HG03280 (cell line): ENCODE data around the gene SAE1.
"Not testable (repeated sequence)": the region's sequence is repeated elsewhere in the genome, so short reads cannot be mapped to it uniquely, and the experiment has no call there.

ENCODE experiments used
- ATAC-seq: cut with Tn5 transposase; IDR thresholded peaks from one replicate; pipeline ENCODE4 v1.9.1; 2021; ENCODE audit warnings: mild to moderate bottlenecking, moderate library complexity; ENCODE audit not compliant: unreplicated experiment

SAE1 gene

DNA sequence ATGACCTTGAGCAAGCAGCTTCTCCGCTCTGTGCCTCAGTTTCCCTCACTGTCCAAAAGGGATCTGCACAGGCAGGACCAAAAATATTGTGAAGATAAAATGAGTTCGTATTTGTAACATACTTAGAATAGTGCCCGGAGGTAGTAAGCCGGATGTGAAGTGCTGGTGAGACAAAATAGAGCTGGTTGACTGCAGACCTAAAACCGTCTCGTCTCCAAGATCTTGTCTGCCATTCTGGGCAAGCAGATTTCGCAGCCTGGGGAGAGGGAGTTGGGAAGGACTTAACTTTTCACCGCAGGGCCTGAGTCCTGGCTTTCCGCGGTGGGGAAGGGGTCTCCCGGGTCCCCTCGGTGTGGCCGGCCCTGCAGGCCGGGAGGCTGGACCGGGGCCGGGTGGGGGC, 108.5 kb downstream of the SAE1 start:
- no peak for ATAC-seq

DNA sequence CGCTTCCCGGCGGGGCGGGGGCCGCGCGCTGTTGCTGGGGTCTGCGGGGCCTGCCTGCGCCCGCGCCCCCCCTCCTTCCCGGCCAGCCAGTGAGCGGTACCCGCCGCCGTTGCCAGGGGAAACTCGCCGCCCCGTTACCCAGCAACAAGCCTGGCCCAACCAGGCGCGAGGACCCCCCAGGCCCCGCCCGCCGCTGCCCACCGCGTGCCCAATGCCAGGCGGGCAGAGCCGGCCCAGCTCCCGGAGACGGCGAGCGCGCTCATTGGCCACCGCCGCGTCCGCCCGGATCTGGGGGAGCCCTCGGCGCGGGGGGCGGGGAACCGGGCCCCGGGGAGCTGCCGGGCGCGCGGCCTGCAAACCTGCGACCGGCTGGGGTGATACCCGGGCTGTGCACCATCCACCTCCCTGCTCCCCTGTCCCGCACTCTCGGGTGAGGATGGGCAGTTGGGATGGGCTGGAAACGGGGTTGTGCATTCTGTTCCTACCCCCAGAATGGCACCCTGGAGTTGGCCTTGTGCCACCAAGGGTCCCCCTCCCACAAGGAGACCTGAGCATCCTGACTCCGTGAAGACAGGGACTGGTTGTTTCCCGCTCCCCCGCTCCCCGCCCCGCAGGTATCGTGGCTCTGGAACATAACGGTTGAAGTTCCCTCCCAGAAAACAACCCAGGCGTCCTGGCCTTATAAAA, 109.1 kb downstream of the SAE1 start:
- no peak for ATAC-seq

DNA sequence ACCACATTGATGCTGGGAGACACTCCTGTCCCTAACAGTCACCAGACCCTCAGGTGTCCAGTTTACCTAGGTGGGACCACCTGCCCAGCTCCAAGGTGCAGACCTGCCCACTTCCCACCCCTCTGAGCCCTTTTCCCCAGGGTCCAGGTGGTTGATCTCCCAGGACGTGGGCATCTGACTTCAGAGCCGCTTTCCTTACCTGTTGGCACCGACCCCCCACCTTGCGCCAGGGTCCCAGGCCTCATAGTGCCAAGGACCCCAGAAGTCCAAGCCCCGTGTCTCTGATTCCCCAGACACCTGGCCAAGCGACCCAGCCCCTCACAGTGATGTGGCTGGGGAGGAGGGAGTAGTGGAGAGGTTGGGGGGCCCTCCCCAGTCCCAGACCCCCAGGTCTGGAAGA, 109.9 kb downstream of the SAE1 start:
- no peak for ATAC-seq

GRCh38 chr19:47240996-47241918, 110.6 kb downstream of the SAE1 start:
- no peak for ATAC-seq

- ATAC-seq = no peak
These were observed 111.4 kb downstream of the SAE1 start for GRCh38 chr19:47241919-47242577.

DNA sequence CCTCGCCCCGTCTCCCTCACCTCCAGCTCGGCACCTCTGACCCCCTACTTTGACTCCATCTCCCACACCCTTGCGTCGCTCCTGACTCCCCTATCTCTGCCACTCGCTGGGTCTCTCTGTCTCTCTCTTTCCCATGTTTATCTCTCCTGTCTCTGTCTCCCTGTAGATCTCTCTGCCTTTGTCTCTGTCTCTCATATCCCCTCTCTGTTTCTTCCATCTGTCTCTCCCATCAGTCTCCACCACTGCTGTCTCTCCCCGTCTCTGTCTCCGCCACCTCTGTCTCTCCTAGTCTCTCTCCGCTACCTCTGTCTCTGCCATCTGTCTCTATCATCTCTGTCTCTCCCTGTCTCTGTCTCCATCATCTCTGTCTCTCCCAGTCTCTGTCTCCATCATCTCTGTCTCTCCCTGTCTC, 112.7 kb downstream of the SAE1 start:
- ATAC-seq = no peak

GRCh38 chr19:47243776-47244547, 113.3 kb downstream of the SAE1 start:
- peak; percentile 72 for ATAC-seq

DNA sequence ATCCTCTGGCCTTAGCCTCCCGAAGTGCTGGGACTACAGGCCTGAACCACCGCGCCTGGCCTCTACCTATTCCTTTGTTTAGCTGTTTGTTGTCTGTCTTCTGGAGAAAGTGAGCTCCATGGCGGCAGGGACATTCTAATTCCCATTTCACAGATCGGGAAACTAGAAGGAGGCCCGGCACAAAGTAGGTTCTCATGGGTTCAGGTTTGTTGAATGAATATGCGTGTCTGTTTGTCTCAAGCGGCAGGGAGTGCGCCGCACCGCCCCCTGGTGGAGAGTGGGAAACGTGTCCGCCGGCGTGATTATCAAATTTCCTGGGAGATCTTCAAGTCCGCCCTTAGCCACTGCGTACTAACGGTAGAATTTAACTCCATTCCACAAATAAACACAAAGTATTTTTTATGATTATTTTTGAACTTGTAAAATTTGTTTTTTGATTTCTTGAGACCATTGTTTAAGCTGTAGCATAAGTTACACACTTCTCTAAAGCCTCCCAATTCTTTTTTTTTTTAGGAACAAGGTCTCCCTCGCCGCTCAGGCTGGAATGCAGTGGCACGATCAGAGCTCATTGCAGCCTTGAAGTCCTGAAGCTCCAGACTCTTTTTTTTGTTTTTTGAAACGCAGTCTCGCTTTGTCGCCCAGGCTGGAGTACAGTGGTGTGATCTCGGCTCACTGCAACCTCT, 116.8 kb downstream of the SAE1 start:
- ATAC-seq = no peak

DNA sequence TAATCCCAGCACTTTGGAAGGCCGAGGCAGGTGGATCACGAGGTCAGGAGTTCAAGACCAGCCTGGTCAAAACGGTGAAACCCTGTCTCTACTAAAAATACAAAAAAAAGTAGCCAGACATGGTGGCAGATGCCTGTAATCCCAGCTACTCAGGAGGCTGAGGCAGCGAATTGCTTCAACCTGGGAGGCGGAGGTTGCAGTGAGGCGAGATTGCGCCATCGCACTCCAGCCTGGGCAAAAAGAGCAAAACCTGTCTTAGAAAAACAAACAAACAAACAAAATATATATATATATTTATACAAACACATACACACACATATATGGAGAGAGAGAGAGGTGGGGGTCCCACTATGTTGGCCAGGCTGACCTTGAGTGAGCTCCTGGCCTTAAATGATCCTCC, 122.4 kb downstream of the SAE1 start:
- ATAC-seq = not testable (repeated sequence)

- ATAC-seq = no peak
These were observed 122.8 kb downstream of the SAE1 start for GRCh38 chr19:47253467-47253881.

DNA sequence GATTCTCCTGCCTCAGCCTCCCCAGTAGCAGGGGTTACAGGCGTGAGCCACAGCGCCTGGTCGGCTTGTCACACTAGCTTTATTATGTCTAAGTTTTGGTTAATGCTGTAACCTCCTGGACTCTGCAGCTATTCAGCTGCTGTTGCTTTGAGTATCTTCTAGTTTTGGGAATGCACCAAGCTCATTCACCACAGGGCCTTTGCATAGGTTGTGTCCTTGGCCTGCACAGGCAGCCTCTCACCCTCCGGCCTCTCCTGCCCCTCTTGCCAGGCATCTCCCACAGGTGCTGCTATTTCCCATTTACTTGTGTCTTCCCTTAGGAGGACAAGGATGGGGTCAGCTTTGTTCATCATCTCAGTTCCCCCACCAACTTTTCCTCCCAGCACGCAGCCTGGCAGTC, 123.3 kb downstream of the SAE1 start:
- no peak for ATAC-seq

- peak; percentile 51 for ATAC-seq
These were observed 125.5 kb downstream of the SAE1 start, which contains the start of gene CCDC9 for GRCh38 chr19:47255879-47256692. CCDC9 (plus strand) TSS chr19:47256525; CDS start chr19:47258401, 1,876 bp downstream.

DNA sequence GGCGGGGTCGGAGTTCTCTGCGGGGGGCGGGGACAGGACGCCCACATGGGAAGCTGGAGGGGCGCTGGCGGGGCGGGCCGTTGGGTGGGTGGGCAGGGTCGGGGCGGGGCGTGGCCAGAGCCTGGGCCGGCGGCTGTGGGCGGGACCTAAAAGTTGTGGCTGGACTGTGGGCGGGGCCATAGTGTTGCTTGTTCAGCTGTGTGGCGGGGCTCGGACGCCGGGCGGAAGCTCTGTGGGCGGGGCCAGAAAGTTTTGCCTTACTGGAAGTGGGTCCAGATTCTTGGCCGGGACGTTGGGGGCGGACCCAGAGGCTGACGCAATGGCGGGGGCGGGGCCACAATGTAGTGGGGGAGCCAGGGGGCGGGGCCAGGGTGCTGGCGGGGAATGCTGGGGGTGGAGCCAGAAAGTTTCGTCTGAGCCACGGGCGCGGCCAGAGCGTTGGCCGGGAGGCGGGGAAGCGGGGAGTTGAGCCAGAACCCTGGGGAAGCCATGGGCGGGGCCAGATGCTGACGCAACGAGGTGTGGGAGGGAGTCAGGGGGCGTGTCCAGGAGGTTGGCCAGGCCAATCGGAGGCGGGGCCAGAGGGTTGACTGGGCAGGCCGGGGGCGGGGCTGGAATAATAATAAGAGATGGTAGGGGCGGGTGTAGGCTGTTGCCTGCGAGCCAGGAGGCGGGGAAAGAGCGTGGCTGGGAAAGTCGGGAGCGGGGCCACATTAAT, 126.2 kb downstream of the SAE1 start:
- peak; percentile 70 for ATAC-seq

- ATAC-seq = peak; percentile 0
These were observed 127.0 kb downstream of the SAE1 start for GRCh38 chr19:47257411-47258169.

DNA sequence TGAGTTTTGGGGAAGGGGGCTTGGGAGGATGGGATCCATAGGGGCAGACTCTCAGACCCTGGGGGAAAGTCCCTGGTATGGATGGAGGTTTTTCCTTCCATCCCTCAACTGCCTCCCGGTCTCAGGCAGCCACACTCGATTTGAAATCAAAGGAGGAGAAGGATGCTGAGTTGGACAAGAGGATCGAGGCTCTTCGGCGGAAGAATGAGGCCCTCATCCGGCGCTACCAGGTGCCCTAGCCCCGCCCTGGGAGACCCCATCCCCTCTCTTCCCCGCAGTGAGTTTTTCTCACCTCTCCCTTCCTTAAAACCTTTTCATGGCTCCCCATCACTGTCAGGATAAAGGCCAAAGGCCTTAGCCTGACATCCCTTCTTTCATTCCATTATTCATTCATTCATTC, 127.8 kb downstream of the SAE1 start:
- no peak for ATAC-seq

GRCh38 chr19:47258895-47259555, 128.4 kb downstream of the SAE1 start:
- ATAC-seq = no peak
